ENCODE measurements around the gene RPL34. TPM values are rescaled to one million over a fixed set of nuclear protein-coding genes. Genes with fewer than 3 reads are reported as not detected.
"Not testable (repeated sequence)": the region's sequence is repeated elsewhere in the genome, so short reads cannot be mapped to it uniquely, and the experiment has no call there.

Gene RPL34
- total and polyA plus RNA-seq, 2 experiments from 2014 or later, result 884 to 1,669 TPM

DNA sequence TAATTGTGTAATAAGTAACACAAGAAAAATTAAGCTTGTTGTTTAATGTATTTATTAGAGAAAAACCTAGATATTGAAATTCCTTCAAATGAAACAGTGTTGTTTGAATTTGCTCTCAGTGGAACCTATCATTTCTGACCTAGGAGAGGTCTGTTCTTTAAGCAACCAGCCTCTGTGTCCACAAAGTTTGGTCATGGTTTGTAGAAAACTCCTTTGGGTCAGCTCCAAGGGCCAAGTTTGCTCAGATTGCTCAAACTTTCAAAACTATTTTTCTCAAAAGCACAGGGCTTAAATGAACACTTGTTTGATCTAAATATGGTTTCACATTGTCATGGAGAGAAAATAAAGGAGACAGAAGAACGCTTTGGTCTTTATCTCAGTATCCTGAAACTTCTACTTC is 29.6 kb upstream of the RPL34 start:
- TF ChIP-seq EZH2phosphoT487 (IDR thresholded peaks at IDR 0.05; ENCODE audit: low read depth, severe bottlenecking, unreplicated experiment), result no peak
- TF ChIP-seq, protein P1, sequence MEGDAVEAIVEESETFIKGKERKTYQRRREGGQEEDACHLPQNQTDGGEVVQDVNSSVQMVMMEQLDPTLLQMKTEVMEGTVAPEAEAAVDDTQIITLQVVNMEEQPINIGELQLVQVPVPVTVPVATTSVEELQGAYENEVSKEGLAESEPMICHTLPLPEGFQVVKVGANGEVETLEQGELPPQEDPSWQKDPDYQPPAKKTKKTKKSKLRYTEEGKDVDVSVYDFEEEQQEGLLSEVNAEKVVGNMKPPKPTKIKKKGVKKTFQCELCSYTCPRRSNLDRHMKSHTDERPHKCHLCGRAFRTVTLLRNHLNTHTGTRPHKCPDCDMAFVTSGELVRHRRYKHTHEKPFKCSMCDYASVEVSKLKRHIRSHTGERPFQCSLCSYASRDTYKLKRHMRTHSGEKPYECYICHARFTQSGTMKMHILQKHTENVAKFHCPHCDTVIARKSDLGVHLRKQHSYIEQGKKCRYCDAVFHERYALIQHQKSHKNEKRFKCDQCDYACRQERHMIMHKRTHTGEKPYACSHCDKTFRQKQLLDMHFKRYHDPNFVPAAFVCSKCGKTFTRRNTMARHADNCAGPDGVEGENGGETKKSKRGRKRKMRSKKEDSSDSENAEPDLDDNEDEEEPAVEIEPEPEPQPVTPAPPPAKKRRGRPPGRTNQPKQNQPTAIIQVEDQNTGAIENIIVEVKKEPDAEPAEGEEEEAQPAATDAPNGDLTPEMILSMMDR (IDR thresholded peaks at IDR 0.05; ENCODE audit: poor library complexity), result no peak
- TF ChIP-seq EZH2 (IDR thresholded peaks at IDR 0.05; ENCODE audit: borderline replicate concordance), result no peak
- H3K36me3 ChIP-seq (replicated peaks; ENCODE audit: insufficient read depth, low read depth), result no peaks in the 10 kb centered on the region
- no peak overlapping the region for H3K4me3 ChIP-seq
- peak overlapping the region; percentile 70 for H3K27ac ChIP-seq
- DNase-seq (ENCODE audit: low spot score), result no peak
- no peaks in the 10 kb centered on the region for H3K79me2 ChIP-seq
- H3K4me2 ChIP-seq, result no peak overlapping the region
- H3K4me1 ChIP-seq (ENCODE audit: insufficient read depth), result peaks cover 10% of the 10 kb centered on the region
- WGBS (ENCODE audit: low lambda C conversion rate, missing lambda C conversion rate), result 87% methylated on average over 1 of the region's 1 CpG
- H3K27me3 ChIP-seq, result no peaks in the 10 kb centered on the region
- H2AFZ ChIP-seq, result no peak overlapping the region
- no peaks in the 10 kb centered on the region for H3K9me2 ChIP-seq (replicated peaks; ENCODE audit: insufficient read depth)
- no peaks in the 10 kb centered on the region for H3K9me3 ChIP-seq (ENCODE audit: low read depth)
- H4K20me1 ChIP-seq (ENCODE audit: insufficient read depth, poor library complexity, severe bottlenecking), result no peaks in the 10 kb centered on the region

DNA sequence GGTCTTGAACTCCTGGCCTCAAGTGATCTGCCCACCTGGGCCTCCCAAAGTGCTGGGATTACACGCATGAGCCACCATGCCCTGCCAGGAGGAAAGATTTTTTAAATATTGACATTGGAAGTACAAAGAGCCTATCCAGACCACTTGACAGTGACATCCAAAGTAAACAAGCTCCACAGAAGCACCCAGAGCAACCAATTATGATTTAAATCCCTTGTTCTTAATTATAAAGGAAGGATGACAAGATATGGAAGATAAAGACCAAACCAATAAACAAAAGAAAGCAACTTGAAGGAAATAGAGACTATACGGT is 27.7 kb upstream of the RPL34 start:
- no peaks in the 10 kb centered on the region for H3K79me2 ChIP-seq
- H3K36me3 ChIP-seq (replicated peaks; ENCODE audit: insufficient read depth, low read depth), result no peaks in the 10 kb centered on the region
- no peak overlapping the region for H2AFZ ChIP-seq
- no peak overlapping the region for H3K4me3 ChIP-seq
- H3K9me2 ChIP-seq (replicated peaks; ENCODE audit: insufficient read depth), result no peaks in the 10 kb centered on the region
- H3K4me2 ChIP-seq, result no peak overlapping the region
- DNase-seq (ENCODE audit: low spot score), result no peak
- no peak overlapping the region for H3K27ac ChIP-seq
- TF ChIP-seq, protein P1 (IDR thresholded peaks at IDR 0.05; ENCODE audit: poor library complexity), result no peak
- TF ChIP-seq EZH2phosphoT487 (IDR thresholded peaks at IDR 0.05; ENCODE audit: low read depth, severe bottlenecking, unreplicated experiment), result no peak
- no peak for TF ChIP-seq EZH2 (IDR thresholded peaks at IDR 0.05; ENCODE audit: borderline replicate concordance)
- H4K20me1 ChIP-seq (ENCODE audit: insufficient read depth, poor library complexity, severe bottlenecking), result no peaks in the 10 kb centered on the region
- H3K4me1 ChIP-seq (ENCODE audit: insufficient read depth), result peaks cover 10% of the 10 kb centered on the region
- 37% methylated on average over 2 of the region's 2 CpGs for WGBS (ENCODE audit: low lambda C conversion rate, missing lambda C conversion rate)
- H3K27me3 ChIP-seq, result no peaks in the 10 kb centered on the region
- H3K9me3 ChIP-seq (ENCODE audit: low read depth), result no peaks in the 10 kb centered on the region

DNA sequence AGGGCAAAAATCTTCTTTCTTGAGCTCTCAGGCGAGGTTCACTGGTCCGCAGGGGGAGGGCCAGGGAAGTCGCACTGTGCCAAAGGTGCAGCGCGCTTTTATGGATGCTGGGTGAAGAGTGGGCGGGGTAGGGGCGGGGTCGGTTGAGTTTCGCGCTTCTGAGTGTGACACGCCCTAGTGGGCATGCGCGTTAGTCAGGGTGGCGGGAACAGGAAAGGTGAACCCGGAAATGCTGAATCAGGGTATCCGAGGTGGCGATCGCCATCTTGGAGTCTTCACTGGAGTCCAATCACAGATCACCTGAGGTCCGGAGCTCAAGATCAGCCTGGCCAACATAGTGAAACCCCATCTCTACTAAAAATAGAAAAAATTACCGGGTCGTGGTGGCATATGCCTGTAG is 26.1 kb upstream of the RPL34 start:
- H3K27ac ChIP-seq; H3K9me3 ChIP-seq (ENCODE audit: low read depth); H4K20me1 ChIP-seq (ENCODE audit: insufficient read depth, poor library complexity, severe bottlenecking); H3K4me3 ChIP-seq; H3K79me2 ChIP-seq; H3K9me2 ChIP-seq (replicated peaks; ENCODE audit: insufficient read depth); H3K36me3 ChIP-seq (replicated peaks; ENCODE audit: insufficient read depth, low read depth); H3K27me3 ChIP-seq; H3K4me2 ChIP-seq; DNase-seq (ENCODE audit: low spot score); H2AFZ ChIP-seq; H3K4me1 ChIP-seq (ENCODE audit: insufficient read depth): not testable (repeated sequence)
- WGBS (ENCODE audit: low lambda C conversion rate, missing lambda C conversion rate), result 98% methylated on average over 5 of the region's 21 CpGs

DNA sequence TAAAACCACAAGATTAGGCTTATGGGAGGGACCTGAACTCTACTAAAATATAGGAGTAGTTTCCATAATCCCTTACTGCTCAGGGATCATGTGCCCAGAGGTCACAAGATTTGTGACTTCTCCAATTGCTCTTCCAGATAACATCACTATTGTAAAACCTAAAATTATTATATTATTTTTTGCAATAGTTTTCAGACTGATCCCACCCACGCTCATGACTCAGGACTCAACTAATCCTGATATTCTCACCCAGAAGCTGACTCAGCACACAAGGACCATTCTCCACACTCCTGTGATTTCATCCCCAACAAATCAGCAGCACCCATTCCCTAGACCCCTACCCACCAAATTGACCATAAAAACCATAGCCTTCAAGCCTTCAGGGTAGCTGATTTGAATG is 24.0 kb upstream of the RPL34 start:
- Histone ChIP-seq H3K36me3 (replicated peaks; ENCODE audit: insufficient read depth, low read depth) (no peaks in the 10 kb centered on the region), H3K4me3 (no peak overlapping the region), H4K20me1 (ENCODE audit: insufficient read depth, poor library complexity, severe bottlenecking) (no peaks in the 10 kb centered on the region), H3K4me1 (ENCODE audit: insufficient read depth) (no peaks in the 10 kb centered on the region), H3K9me3 (ENCODE audit: low read depth) (no peaks in the 10 kb centered on the region), H2AFZ (no peak overlapping the region), H3K4me2 (no peak overlapping the region), H3K9me2 (replicated peaks; ENCODE audit: insufficient read depth) (no peaks in the 10 kb centered on the region), H3K27ac (no peak overlapping the region), H3K27me3 (no peaks in the 10 kb centered on the region), H3K79me2 (no peaks in the 10 kb centered on the region)
- TF ChIP-seq EZH2 (IDR thresholded peaks at IDR 0.05; ENCODE audit: borderline replicate concordance) (no peak), EZH2phosphoT487 (IDR thresholded peaks at IDR 0.05; ENCODE audit: low read depth, severe bottlenecking, unreplicated experiment) (no peak)
- TF ChIP-seq, protein P1 (IDR thresholded peaks at IDR 0.05; ENCODE audit: poor library complexity), result no peak
- WGBS (ENCODE audit: low lambda C conversion rate, missing lambda C conversion rate), result 100% methylated on average over 1 of the region's 1 CpG
- DNase-seq (ENCODE audit: low spot score), result no peak
